CD4-positive, alpha-beta T cell treated with Interleukin-21 for 1 hour (primary cell): ENCODE measurements around the gene THOC3.
A peak's percentile ranks its signal among the peaks of the same experiment; 100 is the strongest.
"Not testable (repeated sequence)": the region's sequence is repeated elsewhere in the genome, so short reads cannot be mapped to it uniquely, and the experiment has no call there.

Source experiments
- DNase-seq: peaks from one replicate; pipeline ENCODE4 v3.0.0-alpha.2; 2020

The THOC3 gene, protein sequence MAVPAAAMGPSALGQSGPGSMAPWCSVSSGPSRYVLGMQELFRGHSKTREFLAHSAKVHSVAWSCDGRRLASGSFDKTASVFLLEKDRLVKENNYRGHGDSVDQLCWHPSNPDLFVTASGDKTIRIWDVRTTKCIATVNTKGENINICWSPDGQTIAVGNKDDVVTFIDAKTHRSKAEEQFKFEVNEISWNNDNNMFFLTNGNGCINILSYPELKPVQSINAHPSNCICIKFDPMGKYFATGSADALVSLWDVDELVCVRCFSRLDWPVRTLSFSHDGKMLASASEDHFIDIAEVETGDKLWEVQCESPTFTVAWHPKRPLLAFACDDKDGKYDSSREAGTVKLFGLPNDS

DNA sequence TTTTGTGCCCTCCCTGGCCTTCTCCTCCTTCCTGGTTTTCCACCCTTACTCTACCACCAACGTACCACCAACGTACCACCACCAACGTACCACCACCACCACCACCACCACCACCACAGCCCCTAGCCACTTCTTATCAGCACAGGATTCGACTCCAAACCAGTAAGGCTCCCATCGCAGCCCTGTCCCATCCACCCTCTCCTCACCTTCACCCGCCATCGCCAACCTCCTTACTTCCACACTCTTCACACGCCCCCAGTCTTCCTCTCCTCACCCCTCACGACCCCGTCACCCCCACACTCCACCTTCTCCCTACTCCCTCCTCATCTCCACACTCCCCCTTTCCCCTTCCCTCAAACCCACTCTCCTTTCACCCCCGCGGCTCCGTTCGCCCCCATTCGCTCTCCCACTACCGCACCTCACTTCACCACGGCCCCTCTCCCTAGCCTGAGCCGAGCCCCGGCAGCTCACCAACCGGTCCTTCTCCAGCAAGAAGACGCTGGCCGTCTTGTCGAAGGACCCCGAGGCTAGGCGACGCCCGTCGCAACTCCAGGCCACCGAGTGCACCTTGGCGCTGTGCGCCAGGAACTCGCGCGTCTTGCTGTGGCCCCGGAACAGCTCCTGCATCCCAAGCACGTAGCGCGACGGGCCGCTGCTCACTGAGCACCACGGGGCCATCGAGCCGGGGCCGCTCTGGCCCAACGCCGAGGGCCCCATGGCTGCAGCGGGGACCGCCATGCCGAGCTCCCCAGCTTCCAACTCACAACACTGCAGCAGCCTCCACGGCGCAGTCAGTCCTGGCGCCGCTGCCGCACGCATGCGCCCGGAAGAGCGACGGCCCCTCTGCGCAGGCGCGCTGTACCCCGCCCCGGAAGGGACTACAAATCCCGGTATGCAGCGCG is at the start of gene THOC3:
Gene THOC3, minus strand, starts transcription at position 845 of the 902 bp plus-strand sequence. Its CDS starts 107 bp downstream, at position 738.
- DNase-seq, result peak; percentile 89

DNA sequence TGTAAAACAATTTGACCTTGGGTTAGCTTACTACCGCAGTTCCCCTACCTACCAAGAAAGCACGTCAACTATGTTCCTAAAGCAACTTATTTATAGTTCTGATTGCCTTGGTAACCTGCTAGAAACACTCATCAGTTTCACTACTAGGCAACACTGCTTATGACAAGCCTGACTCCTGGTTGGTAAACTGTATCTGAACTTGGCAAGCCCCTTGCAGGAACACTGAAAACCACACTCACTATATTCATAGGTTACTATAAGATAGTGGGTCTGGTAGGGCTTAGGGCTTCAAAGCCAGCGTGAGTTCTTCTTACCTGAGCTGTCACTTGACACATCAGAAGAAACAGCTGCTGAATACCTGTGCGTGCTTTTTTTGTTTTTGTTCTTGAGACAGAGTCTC is 49.2 kb upstream of the THOC3 start:
- peak; percentile 72 for DNase-seq

DNA sequence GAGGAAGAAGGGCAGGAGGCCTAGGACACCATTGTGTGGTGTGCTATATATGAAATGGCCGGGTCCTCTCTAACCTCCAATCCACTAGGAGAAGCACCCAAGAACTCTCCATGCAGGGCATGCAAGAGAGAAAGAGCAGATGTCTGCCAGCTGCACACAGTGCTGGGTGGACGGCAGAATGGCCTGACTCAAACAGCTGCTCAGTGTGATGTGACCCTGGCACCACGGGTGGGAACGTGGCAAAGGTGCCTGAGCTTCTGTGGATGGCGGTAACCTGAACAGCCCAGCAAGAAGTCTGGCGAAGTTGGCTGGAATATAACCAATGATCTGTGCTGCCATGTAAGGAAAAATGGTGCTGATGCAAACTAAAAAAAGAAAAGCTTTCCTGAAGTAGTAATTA is 46.2 kb upstream of the THOC3 start:
- DNase-seq, result not testable (repeated sequence)

DNA sequence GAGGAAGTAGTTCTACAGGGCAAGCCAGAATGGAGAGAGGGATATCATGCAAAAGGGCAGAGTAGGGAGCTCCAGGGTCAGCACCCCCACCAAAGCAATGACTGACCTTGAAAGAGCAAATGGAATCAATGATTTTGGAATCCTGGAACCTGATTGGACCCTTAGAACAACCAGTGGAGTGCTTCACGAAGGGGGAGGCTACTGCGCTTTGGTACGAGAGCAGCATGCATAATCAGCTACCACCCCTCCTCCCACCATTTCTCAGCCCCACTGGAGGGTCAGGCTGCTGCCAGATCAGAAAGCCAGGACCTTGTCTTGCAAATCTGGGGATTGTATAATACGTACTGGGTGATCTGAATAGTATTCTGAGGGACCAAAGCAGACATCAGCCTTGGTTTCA is 43.0 kb upstream of the THOC3 start:
- not testable (repeated sequence) for DNase-seq

DNA sequence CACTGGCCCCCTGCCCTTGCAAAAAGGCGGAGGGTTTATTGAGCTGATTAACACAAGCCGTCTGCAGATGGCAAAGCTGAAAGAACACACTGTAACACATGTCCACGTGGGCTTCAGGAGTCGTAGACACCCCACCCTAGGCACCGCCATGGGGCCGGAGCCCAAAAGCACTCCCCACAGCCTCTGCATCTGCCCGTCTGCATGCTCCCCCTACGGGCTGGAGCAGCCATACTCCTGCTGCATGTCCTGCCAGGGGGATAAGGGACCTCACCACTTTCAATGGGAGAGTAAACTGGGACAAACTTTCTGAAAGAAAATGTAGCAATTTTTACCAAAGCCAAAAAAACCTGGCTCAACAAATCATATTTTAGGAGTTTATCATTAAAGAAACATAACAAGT is 42.1 kb upstream of the THOC3 start:
- not testable (repeated sequence) for DNase-seq

DNA sequence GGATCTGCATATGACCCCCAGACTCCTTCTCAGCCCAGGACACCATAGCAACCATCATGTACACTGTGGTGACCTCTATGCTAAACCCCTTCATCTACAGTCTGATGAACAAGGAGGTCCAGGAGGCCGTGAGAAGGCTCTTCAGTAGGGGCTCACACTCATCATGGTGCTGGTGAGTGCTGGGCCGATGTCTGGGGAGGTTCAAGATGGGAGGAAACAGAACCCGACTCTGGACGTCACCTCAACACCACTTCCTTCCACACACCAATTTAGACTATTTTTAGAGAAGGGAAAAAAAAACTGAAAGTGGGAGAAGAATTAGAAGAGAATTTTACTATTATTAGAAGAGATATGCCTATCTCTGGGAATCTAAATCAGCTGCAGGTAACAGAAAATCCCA is 39.1 kb upstream of the THOC3 start:
- DNase-seq, result not testable (repeated sequence)

DNA sequence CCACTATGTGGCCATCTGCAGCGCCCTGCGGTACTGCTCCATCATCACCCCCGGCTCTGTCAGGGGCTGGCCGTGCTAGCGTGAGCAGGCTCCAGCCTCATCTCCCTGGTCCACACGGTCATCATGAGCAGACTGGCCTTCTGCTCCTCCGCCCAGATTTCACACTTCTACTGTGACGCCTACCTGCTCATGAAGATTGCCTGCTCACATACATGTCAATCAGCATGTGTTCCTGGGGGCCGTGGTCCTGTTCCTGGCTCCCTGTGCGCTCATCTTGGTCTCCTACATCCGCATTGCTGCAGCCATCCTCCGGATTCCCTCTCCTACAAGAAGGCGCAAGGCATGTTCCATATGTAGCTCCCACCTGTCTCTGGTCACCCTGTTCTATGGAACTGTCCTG is 38.7 kb upstream of the THOC3 start:
- not testable (repeated sequence) for DNase-seq

DNA sequence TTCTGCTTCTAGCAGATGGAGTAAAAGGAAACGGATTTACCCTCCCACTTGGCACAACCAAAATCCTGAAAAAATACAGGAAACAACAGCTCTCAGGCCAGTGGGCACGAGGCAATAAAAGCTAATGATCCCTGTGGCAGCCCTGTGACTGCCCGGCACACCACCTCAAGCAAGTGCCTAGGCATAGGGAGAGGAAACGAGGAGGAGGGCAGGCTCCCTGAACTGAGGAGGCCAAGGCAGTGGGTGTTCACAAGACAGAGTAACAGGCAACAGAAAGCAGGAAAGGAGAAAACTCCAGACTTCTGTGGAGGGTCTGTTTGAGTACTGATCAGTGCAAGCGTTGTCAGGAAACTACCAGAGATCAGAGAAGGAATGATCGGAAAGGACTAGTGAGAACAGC is 29.9 kb upstream of the THOC3 start:
- DNase-seq, result not testable (repeated sequence)

DNA sequence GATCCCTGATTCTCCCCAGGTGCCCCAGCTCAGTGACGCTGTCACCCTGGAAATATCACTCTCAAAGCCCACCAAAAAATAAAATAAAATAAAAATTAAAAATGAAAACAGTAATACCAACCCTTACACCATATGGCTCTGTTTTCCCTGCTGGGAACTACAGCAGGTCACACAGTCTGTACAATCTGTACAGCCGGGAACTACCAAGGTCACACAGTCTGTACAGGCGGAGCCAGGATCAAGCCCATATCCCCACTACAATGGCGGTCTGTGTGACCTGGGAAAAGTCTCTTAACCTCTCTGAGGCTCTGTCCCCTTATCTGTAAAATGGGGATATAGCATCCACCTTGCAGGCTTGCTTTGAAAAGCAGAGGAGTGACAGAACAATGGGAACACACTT is 29.4 kb upstream of the THOC3 start:
- not testable (repeated sequence) for DNase-seq

DNA sequence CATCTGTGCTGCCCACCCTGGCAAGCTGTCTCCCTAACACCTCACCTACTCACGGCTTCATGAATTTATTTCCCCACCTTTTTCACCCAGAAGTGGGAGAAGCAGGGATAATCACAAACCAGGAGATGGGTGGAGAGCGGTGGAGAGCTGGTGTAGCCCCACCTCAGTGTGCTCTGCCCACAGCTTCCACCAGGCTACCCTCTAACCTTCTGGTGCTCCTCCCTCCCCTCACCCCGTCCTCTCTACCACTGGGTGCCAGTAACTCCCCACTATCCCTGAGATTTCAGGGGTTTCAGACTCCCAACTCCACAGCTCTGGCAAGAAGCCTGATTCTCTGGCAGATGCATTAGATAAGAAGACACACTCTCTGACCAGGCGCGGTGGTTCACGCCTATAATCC is 28.7 kb upstream of the THOC3 start:
- not testable (repeated sequence) for DNase-seq

DNA sequence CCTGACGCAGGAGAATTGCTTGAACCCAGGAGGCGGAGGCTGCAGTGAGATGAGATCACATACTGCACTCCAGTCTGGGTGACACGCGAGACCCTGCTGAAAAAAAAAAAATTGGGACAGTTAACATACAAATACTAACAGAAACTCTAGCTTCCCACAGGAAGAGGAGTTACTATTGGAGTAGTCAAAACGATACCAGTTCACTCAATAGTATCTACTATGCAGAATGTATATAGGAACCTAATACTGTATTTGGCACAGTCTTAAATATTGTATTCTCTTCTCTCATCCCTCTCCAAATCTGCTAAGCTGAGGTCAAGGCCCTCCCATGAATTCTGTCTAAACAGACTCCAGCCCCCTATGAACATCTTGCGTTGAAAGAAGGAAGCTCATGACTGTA is 27.4 kb upstream of the THOC3 start:
- DNase-seq, result not testable (repeated sequence)

DNA sequence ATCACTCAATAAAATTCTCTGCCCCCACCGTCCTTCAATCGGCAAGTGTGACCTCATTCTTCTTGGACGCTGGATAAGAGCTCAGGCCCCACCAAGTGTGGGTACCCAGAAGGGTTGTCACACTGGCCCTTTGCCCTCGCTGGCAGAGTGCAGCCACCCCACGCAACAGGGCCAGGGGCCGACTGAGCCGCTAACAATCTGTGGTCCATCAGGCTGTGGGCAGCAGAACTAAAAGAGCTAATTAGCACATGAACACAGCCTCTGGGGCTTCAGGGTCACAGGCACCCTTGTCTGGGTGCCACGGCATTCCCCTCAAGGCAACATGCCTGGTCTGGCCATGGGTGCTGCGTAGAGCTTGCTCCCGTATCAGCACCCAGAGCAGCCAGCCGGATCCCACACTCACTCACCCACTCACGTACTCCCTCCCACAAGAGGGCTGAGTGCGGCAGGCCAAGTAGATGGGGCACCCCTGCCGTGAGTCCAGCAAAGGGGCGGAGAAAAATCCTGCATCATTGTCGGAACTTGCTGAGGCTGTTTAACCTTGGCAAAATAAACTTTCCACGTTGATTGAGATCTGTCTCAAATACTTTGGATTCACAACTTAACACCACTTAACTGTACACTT is 11.4 kb upstream of the THOC3 start:
- DNase-seq, result not testable (repeated sequence)

DNA sequence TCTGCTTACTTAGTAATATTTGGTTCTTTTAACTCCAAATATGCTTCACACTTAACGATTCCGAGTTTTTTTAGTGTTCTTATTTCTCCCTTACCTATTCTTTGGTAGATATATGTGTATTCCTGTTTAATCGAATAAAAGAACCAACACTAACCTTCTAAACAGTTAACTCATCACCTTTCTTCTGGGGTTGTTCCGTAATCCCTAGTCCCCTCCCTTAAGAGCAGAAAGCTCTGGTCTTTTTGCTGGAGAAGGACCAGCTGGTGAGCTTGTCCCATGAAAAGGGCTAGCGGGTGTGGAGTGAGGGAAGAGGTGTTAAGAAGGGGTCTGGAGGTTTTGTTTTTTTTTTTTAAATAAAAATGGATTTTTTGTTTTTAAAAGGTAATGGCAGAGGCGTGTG is 266 bp upstream of the THOC3 start:
- DNase-seq, result not testable (repeated sequence)

DNA sequence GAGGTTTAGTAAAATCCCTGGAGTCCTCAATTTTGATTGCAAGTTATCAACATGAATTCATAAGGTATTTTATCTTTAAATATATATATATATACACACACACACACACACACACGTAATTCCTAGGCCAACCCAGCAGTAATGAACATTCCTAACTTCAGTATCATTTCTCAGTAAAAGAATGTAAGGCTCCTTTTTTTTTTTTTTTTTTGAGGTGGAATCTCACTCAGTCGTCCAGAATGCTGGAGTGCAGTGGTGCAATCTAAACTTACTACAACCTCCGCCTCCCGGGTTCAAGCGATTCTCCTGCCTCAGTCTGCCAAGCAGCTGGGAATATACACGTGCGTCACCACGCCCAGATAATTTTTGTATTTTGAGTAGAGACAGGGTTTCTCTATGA is 5.8 kb downstream of the THOC3 start:
- not testable (repeated sequence) for DNase-seq

DNA sequence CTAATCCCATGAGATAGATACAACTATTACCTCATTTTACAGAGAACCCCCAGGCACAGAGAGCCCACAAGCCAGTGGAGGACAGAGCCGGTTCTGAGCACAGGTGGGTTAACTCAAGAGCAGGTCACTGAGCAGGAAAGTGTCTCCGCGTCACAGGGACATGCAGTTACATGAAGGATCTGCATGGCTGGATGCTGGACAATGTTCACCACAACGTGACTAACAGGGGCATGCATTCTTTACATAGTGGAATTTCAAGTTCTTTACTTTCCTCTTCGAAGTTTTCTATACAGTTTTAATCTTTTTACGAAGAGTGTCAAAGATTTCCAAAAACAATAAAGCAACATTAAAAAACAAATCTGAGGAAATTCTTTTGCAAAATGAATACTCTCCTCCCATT is 7.9 kb downstream of the THOC3 start:
- DNase-seq, result not testable (repeated sequence)

DNA sequence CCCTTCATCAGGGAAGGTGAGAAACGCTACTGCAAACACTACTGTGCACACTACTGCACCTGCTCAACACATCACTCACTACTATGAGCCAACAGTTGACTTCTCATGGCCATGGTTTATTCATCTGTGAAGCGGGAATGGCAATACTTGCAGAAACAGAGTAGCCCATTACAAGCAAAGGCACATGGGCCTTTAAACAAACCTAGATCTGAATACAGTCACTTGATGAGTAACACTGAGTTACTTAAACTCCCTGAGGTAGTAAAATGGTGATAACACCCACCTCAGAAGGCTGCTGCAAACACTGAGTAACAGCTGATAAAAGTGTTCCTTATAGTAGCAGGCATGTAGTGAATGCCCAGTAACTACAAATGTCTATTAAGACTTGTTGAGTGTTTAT is 9.6 kb downstream of the THOC3 start:
- DNase-seq, result not testable (repeated sequence)

DNA sequence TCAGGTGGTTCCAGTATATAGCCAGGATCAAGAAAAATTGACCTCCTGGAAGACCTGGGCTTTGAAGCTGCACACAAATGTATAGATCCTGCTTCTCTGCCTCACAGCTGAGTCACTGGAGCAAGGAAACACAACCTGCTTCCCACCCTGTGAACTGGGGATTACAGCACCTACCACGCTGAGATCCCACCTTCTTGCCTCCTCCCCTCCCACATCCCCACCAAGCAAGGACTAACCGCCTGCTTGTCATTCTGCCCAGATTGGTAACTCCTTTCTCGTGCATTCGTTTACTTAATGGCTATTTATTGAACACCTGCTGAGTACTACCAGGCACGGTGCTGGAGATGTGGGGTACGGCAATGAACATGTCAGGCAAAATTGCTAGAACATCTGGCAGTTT is 14.0 kb downstream of the THOC3 start:
- DNase-seq, result not testable (repeated sequence)

DNA sequence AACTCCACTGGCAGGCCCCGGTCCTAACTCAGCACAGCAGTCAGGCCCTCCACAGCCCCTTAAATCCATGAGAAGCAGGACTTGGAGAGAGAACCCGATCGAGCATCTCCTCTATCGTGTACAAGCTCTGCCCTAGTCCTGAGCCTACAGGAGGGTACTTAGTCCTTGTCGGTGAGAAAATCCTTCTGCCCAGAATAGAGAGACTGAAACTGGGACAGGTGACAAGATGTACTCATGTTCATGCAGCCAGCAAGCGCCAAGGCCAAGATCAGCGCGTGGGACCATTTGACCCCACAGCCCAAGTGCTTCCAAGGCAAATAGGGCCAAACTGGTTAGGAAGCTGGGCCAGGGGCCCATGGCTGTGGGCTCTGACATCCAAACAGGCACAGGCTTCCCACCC is 15.3 kb downstream of the THOC3 start:
- DNase-seq, result not testable (repeated sequence)

DNA sequence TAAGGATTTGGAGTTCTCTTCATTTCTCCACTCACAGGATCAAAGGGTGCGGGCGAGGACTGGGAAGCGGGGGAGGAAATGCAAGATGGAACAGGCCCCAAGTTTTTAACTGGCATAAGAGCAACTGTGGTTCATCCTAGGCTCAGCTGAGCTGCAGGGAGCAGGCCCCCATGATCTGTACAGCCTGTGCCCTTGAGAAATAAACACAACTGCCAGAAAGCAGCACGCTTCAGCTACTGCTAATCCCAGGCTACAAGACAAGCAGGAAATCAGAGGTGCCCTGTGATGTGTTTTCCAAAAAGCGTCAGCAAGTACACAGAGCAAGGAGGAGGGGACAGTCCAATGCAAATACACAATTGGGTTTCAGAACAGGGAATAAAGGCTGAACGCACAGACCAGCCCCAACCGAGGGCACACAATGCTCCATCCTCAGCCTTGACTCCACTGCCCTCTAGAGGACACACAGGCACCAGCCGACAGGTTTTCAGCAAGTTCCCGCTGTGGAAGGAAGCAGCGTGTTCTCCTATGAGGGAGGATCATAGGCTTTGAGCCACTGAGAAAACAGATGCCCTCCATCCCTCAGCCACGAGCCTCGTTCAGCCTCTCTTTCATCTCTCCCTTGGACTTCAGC is 16.7 kb downstream of the THOC3 start:
- not testable (repeated sequence) for DNase-seq

DNA sequence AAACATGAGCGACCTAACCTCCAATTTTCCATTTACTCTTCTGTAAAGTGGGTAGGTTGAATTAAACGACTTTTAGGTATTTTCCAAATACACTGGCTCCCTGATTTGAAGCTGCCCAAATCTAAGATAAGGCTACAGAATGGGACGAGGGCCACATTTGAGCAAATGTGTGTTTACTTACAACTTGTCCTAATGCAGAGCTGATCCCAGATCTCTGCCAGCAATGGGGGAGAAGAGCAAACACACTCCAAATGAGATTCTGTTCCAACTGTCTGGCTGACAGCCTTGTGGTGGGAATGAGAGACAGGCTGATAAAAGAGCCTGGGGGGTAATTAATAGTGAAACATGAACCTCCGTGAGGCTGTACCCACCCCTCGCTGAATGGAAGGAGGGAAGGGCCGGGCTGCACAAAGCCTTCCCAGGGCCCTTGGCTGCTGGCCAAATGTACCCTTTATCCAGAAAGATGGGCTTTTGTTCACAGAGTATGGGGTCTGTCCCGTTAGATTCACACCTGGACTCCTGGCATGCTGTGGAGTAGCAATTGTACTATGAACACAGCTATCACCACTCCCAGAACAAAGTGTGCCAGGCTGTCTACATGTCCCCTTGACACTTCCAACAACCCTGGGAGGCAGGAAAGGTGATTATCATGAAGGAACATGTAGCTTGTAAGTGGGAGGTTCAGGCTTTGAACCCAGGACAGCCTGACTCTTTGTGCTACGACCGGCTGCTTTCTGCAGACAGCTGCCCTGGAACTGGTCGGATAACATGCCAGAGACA is 19.6 kb downstream of the THOC3 start:
- DNase-seq, result not testable (repeated sequence)

DNA sequence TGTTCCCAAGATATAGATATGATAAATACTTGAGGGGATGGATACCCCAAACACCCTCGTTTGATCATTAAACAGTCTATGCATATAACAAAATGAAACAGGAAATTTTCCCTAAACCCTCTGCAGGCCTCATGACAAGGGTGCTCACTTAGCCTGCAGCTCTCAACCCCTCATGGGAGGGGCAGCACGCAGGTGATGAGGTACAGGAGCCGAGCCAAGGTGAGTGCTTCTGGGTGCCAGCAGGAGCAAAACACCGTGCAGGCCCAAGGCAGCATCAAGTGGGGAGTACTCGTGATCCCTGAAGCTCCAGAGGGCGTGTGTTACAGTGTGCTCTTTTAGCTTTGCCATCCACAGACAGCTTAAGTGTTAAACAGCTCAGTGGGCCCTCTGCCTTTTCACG is 24.9 kb downstream of the THOC3 start:
- not testable (repeated sequence) for DNase-seq

DNA sequence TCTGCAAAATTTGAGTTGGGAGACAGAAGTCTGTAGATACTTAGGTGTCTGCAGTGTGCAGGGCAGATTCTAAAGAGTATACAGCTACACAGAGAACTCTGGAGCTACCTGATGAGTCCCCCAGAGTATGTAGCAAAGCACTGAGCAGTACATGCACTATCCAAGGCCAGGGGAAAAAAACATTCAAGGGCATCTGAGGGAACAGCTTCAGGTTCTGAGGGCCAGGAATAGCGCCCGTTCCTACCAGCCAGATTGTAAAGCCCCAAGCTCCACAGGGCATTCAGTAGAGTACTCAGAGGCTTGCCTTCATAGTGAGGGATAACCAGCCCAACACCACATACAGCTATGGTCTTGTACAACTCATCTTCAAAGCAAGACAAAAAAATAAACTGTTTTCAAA is 27.5 kb downstream of the THOC3 start:
- not testable (repeated sequence) for DNase-seq
